Measurements from ENCODE around the gene CAGE1.

Gene CAGE1

DNA sequence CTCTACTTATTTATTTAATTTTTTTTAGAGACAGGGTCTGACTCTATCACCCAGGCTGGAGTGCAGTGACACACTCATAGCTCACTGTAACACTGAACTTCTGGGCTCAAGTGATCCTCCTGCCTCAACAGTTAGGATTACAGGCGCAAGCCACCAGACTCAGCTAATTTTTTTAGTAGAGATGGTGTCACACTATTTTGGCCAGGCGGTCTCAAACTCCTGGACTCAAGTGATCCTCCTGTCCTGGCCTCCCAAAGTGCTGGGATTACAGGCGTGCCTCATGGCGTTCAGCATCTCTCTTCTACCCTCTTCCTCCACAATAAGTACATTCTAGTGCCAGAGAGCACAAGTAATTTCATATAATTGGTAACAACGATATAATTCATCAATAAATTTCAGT is 82.0 kb downstream of the CAGE1 start:
- TF ChIP-seq, protein P1, sequence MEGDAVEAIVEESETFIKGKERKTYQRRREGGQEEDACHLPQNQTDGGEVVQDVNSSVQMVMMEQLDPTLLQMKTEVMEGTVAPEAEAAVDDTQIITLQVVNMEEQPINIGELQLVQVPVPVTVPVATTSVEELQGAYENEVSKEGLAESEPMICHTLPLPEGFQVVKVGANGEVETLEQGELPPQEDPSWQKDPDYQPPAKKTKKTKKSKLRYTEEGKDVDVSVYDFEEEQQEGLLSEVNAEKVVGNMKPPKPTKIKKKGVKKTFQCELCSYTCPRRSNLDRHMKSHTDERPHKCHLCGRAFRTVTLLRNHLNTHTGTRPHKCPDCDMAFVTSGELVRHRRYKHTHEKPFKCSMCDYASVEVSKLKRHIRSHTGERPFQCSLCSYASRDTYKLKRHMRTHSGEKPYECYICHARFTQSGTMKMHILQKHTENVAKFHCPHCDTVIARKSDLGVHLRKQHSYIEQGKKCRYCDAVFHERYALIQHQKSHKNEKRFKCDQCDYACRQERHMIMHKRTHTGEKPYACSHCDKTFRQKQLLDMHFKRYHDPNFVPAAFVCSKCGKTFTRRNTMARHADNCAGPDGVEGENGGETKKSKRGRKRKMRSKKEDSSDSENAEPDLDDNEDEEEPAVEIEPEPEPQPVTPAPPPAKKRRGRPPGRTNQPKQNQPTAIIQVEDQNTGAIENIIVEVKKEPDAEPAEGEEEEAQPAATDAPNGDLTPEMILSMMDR (IDR thresholded peaks at IDR 0.05) = no peak
- TF ChIP-seq ZFX (IDR thresholded peaks at IDR 0.05; ENCODE audit: borderline replicate concordance) = no peak
- H3K27ac ChIP-seq = no peak overlapping the region

DNA sequence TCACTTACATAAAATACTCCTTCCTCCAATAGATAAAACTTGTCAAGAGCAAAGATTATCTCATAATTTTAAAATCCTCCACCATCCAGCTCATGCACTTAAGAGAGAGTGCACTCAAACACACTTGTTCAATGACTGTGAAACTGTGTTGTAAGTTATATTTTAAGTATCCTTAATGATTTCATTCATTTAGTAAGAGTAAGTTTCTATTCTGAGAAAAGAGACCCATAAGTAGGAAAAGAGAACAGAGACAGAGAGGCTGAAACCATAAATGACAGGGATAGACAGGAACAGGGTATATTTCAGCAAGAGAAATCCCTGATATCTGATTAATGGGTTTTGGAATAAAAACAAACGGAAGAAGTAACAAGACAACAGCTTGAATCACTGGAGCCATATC is 84.7 kb downstream of the CAGE1 start:
- TF ChIP-seq, protein P1 (IDR thresholded peaks at IDR 0.05) = no peak
- TF ChIP-seq ZFX (IDR thresholded peaks at IDR 0.05; ENCODE audit: borderline replicate concordance) = no peak
- H3K27ac ChIP-seq = no peak overlapping the region

DNA sequence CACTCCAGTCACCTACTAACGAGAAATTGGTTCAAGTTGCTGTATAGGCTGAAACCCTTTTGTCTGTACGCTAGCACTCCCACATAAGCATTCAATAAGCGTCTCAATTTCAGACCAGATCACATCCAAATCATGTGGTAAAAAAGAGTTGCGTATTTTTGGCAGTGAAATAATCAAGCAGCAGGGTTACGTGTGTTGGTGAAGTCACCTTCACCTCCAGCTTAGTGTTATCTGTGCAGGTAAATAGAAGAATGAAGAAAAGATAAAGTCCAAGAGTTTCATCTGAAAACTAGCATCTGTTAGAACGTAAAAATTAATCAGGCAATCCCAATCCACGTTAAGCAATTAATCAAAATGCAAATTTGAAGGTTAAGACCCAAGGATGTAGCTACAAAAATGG is 87.8 kb downstream of the CAGE1 start:
- no peak overlapping the region for H3K27ac ChIP-seq
- TF ChIP-seq ZFX (IDR thresholded peaks at IDR 0.05; ENCODE audit: borderline replicate concordance) = no peak
- TF ChIP-seq, protein P1 (IDR thresholded peaks at IDR 0.05) = no peak

DNA sequence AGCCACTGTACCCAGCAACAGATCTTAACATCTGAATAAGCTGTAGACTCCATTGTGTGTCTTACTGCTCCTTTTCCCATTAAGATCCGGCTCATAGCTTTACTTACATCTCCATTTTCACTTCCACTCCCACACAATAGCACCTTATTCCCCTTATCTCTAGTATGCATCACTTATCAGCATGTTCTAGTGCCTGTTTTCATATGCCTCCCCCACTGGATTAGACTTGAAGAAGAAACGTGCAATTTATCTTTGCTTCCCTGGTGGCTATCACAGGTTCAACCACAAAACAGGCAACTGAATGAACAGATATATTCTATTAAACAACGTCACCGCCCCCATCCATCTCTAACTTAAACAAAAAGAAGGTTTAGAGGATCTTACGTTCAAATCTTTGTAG is 88.6 kb downstream of the CAGE1 start:
- TF ChIP-seq, protein P1 (IDR thresholded peaks at IDR 0.05) = no peak
- no peak for TF ChIP-seq ZFX (IDR thresholded peaks at IDR 0.05; ENCODE audit: borderline replicate concordance)
- H3K27ac ChIP-seq = no peak overlapping the region

DNA sequence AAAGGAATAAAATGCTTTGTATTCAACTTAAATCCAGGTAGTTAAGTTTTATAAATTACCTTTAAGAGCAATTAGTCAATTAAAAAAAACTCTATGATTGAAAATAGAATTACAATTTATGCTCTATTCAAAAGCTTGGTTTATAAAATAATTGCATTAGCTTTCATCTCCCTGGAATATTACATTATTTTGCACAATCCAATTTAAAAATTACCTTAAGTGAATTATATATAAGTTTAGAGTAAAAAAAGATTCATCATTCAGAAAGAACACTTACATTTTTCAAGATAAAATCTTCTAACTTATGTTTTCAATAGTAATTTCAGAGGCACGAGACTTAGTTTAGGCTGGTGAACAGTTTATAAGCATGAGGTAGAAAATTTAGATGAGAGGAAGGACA is 91.4 kb downstream of the CAGE1 start:
- no peak for TF ChIP-seq ZFX (IDR thresholded peaks at IDR 0.05; ENCODE audit: borderline replicate concordance)
- TF ChIP-seq, protein P1 (IDR thresholded peaks at IDR 0.05) = no peak
- no peak overlapping the region for H3K27ac ChIP-seq

DNA sequence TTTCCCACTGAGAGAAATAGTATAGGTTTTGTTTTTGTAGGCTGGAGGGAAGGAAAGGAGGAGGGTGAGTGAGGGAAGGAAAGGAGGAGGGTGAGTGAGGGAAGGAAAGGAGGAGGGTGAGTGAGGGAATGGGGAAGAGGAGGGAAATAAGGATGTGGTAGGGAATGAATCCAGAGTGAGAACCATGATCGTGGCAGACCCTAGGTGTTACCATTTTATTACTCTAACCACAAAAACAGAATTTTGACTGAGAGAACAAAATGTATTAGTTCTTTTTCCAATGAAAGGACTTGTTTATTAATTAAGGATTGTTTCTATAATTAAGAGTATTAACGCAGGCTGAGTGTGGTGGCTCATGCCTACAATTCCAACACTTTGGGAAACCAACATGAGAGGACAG is 92.9 kb downstream of the CAGE1 start:
- no peak for TF ChIP-seq ZFX (IDR thresholded peaks at IDR 0.05; ENCODE audit: borderline replicate concordance)
- TF ChIP-seq, protein P1 (IDR thresholded peaks at IDR 0.05) = no peak
- no peak overlapping the region for H3K27ac ChIP-seq

DNA sequence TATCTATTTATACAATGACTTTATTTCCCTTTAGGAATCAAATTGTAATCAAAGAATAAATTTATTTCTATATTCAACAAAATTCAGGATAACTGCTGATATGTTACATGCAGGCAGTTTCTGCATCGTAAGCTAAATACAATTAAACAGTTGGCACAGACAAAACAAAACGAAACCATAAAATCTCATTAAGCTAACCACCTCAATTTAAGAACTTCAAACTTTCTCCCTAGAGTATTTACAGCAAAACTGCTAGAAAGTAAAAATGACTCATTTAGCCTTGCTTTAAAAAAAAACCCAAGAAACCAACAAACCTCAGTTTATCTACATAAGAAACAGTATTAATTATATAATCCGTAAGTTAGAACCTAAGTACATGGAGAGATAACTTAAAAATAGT is 93.6 kb downstream of the CAGE1 start:
- no peak for TF ChIP-seq ZFX (IDR thresholded peaks at IDR 0.05; ENCODE audit: borderline replicate concordance)
- TF ChIP-seq, protein P1 (IDR thresholded peaks at IDR 0.05) = no peak
- H3K27ac ChIP-seq = no peak overlapping the region
